DMS79 (cell line): ENCODE measurements around the gene TCF7L1.
"Not testable (repeated sequence)": the region's sequence is repeated elsewhere in the genome, so short reads cannot be mapped to it uniquely, and the experiment has no call there.

Experiments
- DNase-seq: peaks from one replicate; lab custom pipeline; 2025; lab: John Stamatoyannopoulos, UW

TCF7L1 gene

DNA sequence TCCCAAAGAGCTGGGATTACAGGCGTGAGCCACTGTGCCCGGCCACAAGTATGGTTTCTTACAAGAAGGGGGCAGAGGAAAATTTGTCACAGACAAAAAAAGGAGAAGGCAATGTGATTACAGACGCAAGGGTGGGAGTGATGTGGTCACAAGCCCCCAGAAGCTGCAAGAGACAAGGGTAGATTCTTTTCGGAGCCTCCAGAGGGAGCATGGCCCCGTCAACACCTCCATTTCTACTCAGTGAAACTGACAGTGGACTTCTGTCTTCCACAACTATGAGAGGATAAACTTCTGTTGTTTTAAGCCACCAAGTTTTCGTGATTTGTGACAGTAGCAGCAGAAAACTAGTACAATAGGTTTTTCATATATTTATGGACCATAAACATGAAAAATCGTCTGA lies 2.1 kb upstream of the TCF7L1 start:
- DNase-seq = no peak

DNA sequence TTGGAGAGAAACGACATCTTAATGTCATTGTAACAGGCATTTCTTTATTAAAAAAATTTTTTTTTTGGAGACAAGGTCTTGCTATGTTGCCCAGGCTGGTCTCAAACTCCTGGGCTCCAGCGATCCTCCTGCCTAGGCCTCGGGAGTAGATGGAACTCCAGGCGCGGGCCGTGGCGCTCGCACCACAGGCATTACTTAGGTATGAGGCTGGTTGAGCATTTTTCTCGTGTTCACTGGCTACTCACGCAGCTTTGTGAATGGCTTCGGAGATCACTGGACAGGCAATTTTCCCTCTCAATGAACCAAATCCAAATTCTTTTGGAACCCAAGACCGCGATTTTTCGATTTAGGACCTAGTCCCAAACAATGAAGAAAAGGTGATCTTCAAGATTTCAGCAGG lies 795 bp upstream of the TCF7L1 start:
- DNase-seq = no peak

DNA sequence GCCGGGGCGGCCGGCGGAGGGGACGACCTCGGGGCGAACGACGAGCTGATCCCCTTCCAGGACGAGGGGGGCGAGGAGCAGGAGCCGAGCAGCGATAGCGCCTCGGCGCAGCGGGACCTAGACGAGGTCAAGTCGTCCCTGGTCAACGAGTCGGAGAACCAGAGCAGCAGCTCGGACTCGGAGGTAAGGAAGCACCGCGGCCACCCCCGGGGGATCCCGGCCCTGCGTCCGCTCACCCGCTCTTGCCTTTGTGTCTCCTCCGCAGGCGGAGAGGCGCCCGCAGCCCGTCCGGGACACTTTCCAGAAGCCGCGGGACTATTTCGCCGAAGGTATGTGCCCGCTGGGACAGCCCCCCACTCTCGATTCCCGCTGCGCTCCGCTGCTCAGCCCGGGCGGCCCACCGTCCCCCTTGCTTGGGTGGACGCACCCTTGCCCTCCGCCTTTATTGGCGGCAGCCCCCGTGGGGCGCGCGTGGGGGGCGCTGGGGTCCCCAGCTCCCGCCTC lies 611 bp downstream of the TCF7L1 start:
- no peak for DNase-seq

DNA sequence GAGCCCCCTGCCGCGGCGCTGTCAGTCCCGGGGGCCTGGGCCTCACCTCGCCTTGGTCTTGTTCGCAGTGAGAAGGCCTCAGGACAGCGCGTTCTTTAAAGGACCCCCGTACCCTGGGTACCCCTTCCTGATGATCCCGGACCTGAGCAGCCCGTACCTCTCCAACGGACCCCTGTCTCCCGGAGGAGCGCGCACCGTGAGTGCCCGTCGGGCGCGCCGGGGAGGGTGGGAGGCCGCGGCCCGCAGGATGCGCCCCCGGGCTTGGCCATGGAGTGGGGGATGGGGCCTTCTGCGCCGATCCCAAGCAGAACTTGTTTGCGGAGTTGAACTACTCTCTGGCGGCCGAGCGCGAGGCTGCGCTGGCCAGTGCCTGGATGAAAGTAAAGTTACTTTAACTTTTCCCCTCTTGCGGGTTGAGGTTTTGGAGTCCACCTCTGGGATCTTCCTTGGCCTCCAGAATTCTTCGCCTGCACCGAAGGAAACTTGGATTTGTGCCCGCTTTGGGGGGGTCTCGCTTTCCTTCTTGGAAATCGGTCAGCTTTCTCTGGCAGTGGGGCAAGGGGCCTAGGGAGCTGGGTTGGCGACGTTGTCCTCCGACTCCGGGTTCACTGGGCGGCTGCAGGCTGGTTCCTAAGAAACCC lies 1.2 kb downstream of the TCF7L1 start:
- no peak for DNase-seq

DNA sequence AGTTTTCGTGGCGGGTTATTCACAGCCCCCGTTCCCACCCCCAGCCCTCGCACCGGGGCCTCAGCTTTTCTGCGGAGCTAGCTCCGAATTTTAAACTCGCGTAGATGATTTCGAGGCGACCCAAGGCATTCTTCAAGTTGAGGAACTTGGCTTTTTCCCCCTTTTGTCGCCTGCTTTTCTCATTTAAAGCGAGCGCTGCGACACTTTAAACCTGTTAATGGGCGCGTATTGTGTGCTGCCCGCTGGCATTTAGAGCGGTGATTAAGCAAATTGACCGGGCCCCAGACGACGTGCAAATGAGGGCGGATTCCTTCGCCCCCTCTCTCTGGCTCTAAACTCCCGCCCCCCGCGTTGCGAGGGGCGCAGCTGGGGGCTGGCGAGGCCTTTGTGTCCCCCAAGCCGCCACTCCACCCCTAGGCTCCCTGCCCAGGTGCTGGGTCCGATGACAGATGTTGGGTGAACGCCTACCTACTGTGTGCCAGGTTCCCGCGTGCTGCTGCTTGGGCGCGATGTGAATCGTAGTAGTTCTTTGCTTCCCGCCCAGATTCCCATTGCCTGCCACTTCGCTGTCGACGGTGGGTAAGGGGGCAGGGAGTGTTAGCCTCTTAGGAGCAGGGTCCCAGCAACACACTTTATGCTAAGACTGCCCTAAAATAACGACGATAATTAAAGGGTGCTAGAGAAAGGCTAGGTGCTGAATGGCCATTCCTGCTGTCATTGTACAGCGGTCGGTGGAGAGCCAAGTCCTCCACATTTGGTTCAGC lies 1.9 kb downstream of the TCF7L1 start:
- no peak for DNase-seq

DNA sequence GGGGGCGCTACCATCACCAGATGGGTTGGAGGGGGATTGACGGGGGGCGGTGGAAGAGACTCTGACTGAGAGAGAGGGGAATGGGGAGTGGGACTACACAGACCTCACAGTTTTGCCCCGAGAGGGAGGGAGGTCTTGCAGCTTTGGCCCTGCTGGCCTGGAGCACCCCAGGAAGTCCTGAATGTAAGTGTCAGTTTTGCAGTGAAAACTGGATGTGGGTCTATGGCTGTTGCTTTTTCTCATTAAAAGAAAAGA lies 2.4 kb downstream of the TCF7L1 start:
- no peak for DNase-seq

DNA sequence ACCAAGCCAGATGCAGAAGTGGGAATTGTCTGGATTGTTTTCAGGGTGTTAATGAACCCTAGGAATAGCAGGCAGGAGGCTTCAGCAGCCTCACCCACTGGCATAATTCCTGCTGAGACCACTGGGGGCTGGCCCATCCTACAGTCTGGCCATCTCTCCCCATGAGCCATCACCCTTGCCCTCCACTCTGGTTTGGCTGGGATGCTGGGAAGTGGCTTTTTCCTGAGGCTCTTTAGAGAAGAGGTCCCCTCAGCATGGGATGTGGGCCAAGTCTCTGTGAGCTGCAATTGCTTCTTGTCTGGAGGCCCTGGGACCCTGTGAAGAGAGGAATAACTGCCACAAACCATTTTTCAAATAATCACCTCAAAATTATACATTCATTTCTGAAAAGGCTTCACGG lies 4.0 kb downstream of the TCF7L1 start:
- peak; percentile 37 for DNase-seq

DNA sequence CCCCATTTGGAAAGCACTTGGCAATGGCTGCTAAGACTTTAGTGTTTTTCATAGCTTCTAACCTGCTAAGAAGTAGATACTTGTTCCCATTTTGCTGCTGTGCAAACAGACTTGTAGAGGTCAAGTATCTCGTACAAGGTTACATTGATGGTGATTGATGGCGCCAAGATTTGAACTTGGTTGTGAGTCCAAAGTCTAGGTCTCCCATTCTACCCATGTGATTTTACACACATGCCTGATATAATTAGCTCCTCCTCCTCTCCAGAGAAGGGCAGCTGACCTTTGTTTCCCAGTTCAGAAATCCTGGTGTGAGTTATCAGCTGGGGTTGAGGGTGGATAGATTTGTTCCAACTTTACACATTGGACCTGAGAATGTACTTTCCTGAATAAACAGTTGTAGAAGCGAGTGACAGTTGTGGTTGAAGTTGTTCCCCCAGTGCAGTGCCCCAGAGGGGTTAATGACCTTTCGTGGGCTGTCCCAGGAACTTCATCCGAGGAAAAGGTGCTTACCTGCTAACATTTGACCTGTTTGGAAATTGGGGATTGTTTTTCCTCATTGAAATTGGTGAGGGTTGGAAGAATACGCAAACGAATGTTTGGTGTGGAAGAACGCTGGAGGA lies 10.4 kb downstream of the TCF7L1 start:
- no peak for DNase-seq

DNA sequence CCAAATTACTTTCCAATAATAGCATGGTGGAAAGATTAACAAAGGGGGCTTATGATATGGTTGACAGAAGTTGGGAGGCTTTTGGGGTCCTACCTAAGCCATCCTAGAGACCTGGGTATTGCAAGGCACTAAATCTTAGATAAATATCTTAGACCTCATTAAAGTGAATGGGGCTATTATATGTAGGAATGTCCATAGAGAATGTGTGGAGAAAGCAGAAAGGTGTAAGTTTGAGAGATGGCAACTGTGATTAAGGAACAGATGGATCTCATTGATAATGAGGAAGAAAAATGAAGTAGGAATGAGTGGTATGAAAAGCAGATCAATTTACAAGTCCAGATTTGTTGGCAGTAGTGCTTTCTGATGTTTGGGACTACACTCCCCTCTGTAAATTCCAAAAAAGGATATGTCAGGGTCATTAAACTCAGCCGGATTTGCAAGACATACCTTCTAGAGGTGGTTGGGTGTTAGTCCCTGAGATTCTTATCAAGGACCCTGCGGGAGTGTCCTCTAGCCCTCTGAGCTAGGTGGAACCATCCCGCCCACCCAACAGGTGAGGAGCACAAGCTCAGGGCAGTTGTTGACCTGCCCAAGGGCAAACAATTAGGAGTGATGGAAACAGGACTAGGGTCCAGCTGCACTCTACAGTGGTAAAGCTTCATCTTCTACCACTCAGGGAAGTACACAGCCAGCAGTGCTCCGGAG lies 12.1 kb downstream of the TCF7L1 start:
- DNase-seq = no peak

DNA sequence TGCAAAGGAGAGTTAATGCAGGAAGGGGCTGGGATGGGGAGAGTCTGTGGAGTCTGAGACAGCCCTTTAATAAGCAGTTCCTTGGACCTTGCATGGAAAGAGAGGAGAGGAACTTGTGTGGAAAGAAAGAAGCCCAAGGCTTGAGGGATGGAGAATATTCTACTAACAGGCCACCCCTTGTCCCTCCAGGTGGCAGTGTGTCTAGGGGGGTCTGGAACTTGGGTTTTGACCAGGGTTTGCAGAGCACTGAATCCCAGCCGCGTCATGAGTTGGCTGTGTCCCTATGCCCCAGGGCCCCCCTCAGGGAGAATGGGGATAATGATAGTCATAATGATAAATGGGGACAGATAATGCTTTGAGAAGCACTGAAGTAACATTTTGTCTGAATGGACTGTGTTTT lies 15.0 kb downstream of the TCF7L1 start:
- no peak for DNase-seq

DNA sequence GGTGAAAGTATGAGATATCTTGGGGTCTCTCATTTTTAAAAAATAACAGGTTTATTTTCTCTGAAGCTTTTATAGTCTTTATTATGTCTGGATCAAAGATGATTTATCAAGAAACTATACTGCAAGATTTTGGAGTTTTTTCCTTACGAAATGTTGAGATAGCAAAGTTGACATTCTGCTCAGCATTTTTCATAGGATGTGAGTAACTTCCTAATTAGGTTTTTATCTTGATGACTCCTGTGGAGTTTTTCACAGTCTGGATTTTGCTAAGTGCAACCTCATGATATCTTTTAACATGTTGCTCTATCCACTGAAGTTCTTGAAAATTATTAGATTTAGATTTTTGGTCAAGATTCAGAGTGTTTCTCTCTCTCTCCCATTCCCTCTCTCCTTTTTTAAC lies 17.8 kb downstream of the TCF7L1 start:
- DNase-seq = no peak

DNA sequence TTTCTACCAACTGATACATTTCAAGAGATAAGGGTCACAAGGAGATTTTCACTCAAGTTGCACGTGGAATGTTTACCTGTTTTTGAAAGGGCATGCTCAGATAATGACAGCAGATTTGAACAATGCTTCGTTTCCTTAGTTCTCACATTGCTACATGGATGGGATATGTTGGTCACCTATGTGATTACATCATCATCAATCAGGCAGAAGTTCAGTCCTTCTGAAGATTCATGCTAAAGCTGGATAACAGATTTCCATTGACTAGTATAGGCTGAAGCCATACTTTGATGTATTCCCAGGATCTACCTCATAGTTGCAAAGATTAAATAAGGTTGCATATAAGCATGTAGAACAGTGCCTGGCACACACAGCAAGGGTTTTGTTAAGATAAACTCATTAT lies 19.7 kb downstream of the TCF7L1 start:
- DNase-seq = no peak

DNA sequence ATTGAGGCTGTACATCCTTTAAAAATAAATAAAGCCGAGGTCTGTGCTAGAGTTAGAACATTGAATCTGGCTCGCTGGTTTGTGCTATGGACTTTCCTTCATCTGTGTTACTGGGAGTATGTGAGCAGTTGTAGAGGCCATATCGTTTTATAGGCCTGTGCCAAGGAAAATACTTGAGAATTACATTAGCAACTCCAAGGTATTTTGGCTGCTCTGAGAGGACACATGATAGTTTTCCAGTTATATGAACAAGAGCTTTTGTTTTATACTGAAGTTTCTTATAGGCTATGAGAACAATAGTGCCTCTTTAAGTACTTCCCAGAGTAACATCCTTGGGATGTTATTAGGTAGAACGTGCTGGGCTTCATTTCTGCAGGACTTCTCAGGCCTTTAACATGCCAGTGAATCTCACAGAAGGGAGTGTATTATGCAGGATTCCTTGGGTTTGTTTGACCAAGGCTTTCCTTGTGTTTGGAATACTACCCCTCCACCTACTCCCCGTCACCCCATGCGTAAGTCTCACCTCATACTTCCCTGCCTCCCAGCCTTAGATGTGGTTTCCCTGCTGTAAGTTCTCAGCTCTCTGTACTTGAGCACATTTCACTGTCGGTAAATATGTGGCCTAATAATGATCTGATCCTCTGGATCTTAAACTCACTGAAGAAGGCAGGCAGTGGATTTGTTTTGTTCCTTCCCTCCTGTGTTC lies 21.0 kb downstream of the TCF7L1 start:
- no peak for DNase-seq

DNA sequence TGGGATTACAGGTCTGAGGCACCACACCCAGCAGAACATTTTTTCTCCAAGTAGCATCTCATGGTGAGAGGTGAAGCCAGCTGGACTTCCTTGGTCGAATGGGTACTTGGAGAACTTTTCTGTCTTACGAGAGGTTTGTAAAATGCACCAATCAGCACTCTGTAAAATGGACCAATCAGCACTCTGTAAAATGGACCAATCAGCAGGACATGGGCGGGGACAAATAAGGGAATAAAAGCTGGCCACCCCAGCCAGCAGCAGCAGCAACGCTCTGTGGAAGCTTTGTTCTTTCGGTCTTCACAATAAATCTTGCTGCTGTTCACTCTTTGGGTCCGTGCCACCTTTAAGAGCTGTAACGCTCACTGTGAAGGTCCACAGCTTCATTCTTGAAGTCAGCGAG lies 21.9 kb downstream of the TCF7L1 start:
- DNase-seq = not testable (repeated sequence)

DNA sequence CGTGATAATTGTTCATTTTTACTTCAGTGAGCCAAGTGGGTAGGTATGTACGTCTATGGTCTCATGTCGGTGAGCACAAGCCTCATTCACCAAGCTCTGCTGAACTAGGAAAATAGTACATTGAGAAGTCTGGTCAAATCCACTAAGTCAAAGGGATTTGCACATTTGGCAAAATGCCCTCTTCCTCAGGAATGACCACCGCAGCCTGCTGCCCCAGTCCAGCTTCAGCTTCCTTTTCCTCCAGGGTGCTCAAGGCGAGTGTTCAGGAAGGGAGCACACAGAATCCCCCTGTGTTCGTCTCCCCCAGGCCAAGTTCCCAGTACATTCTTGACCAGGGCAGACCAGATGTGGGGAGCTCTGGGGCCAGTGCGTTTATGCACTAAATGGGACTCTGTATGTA lies 23.0 kb downstream of the TCF7L1 start:
- DNase-seq = no peak

DNA sequence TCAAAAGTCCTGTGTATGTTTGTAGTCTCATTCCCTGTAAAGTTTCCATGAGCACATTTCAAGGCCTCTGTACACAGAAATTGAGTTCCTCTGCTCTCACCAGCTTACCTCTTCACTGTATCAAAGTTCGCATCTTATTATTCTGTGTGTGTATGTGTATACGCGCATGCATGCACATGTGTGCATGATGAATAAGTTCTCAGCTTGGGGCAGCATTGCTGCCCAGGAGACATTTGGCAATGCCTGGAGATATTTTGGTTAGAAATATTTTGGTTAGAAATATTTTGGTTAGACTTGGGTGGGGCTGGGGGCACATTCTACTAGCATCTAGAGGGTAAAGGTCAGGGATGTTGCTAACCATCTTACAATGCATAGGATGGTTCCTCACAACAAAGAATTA lies 23.4 kb downstream of the TCF7L1 start:
- DNase-seq = no peak

DNA sequence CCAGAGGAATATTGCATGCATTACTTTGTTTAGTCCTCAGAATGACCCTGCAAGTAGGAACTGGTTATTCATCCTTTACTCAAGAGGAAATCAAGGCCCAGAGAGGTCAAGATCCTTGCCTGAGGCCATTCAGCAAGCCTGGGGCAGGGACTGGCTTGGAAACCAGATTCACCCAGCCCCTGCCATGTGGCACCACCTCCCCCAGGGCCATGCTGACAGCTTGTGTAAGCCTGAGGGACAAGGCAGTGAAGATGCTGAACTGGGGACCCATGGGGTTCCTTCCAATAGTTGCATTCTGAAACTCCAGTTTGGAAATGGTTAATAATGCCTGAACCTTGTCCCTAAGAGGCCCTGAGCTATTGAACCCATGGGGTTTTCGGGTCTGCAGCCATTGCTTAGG lies 24.2 kb downstream of the TCF7L1 start:
- DNase-seq = no peak

DNA sequence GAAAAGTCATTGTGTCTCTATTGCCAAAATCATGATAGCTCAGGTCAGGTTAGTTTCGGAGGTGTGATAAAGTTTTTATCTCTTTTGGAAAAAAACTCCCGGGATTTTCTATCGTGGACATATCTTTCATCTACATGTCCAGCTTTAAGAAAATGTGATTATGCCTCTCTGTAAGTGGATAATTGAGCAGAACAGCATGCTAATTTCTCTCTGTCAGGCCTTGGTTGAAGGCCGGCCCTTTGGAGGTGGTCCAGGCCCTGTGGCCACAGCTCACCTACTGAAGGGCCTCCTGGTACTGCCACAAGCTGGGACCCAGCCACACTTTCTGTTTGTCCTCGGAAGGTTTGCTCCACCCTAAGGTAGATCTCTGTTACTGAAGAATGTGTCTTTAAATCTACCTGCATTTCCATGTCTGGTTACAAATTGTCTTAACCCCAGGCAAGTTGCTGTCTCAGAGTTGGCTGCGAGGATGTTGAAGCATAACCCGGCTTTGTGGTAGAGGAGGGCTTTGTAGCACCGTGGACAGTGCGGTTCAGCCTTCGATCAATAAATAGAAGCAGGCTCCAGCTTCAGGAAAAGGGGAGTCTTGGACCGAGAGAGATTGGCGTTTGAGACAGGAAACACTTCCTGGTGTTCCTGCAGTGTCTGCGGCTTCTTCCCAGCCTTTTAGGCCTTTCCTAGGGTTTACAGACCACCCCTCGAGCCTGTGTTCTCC lies 25.5 kb downstream of the TCF7L1 start:
- no peak for DNase-seq

DNA sequence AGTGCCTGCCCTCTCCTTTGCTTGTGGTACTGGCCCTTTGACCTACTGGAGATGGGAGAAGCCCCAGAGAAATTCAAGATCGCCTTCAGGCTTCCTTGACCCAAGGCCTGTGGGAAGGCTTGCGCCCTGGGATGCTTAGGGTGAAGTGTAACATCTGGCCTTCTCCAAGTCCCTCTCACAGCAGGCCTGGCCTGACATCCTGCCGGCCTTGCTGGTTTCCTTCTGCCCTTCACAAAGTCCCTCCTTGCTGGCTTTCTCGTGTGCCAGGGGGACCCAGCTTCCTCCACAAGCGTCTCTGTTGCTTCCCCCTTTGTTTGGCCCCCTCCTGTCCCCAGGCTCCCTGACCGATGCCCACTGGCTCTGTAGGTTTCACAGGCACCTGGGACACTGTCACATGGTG lies 26.4 kb downstream of the TCF7L1 start:
- DNase-seq = no peak

DNA sequence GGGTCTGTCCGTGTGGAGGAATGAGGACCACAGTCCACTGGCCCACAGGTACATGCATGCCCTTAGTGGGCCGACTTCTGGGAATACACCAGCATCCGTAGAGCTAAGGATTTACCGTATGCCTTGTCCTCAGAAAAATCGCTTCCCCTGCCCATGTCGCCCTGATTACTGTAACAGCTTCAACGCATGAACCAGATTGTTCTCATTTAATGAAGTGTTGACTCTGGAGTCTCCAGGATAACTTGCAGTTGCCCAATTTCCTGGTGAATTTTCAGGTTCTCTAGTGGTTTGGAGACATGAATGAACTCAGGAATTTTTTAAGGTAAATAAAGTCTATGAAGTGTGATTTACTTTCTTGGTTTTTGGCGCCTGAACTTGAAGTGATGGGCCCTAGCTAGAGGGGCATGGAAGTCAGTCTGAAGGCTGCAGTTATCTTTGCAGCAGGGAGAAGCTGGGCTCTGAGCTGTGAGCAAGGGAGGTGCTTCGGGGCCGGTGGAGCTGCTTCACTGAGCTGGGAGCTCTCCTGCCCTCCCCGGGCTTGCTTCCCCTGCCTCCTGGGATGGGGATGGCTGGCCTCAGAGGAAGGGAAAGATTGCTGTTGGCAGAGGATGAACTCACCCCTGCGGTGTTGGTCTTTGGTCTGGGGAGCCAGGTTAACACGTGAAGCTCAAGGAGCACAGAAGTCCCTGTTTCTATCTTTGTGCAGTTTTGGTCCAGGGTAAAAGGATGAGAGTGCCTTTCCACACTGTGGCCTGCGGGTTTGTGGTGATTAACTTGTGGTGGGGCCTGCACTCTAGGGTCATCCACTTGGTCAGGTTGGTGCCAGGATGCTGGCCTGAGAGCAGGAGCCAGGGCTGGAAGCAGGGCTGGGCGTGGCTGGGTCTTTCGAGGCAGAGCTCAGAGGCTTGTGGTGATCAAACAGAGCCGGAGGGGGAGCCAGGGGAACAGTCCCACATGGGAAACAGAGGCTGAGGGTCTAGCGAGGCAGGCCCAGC lies 28.1 kb downstream of the TCF7L1 start:
- no peak for DNase-seq
